ENCODE data around the gene FEZ2. TPM values are rescaled to one million over a fixed set of nuclear protein-coding genes. Genes with fewer than 3 reads are reported as not detected.

FEZ2 gene
- polyA plus RNA-seq, 1 donor (not counting 4 experiments of a cell fraction or from before 2014, with no cell fraction given) = 56.2 TPM

DNA sequence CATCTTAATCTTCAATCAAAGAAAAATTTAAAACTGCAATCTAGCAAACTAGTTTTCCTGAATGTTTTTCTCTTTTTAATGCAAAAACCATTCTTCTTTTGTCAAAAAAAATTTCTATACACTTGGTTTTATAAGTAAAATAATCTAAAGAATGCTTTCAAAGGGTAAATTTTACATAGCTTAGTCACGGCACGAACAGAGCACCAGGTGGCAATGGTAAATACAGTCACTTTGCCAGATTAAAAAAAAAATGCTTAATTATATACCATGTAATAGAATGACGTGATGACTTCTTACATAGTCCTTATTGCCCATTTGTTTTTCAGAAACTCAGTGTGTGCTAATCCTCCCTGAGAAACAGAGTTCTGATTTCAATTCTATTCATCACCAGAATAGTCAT, 10.4 kb downstream of the FEZ2 start:
- peaks cover 4% of the 10 kb centered on the region for H4K20me1 ChIP-seq (ENCODE audit: control insufficient read depth, extremely low read depth, insufficient read depth, low read length)
- dilution Hi-C loops (cut with MboI; ENCODE audit: extremely low pct_ligation_motif_present, low sequenced_read_pairs) = no loop called here
- H3K27ac ChIP-seq (ENCODE audit: control insufficient read depth, insufficient read depth, low read length) = no peak overlapping the region
- no peaks in the 10 kb centered on the region for H3K27me3 ChIP-seq (ENCODE audit: control insufficient read depth, extremely low read depth, insufficient read depth, low read length)
- no peak for FAIRE-seq
- no peak overlapping the region for H2AFZ ChIP-seq (ENCODE audit: control insufficient read depth, low read length)
- H3K36me3 ChIP-seq (ENCODE audit: control insufficient read depth in 2 of 2, extremely low read depth in 1 of 2, insufficient read depth in 2 of 2, low read length in 2 of 2) = peaks cover 9 to 25% of the 10 kb centered on the region in 2 experiments
- no peak overlapping the region for H3K4me2 ChIP-seq (ENCODE audit: control insufficient read depth, extremely low read depth, insufficient read depth, low read depth, low read length)
- H3K9me1 ChIP-seq (ENCODE audit: control insufficient read depth, extremely low read depth, insufficient read depth, low read length) = no peaks in the 10 kb centered on the region
- peaks cover 38% of the 10 kb centered on the region for H3K79me2 ChIP-seq (ENCODE audit: control insufficient read depth, insufficient read depth, low read length)
- TF ChIP-seq CTCF (optimal IDR thresholded peaks at IDR 0.05 in 1 of 3, IDR thresholded peaks at IDR 0.05 in 1 of 3, conservative IDR thresholded peaks at IDR 0.05 in 1 of 3; ENCODE audit: extremely low read depth in 1 of 3, insufficient read depth in 2 of 3, low read length in 3 of 3) (no peak), EZH2 (IDR thresholded peaks at IDR 0.05; ENCODE audit: low read length) (no peak)
- DNase-seq (ENCODE audit: low read depth, low spot score) = no peak
- no peak overlapping the region for H3K4me3 ChIP-seq (ENCODE audit: control insufficient read depth in 2 of 3, extremely low read depth in 1 of 3, insufficient read depth in 2 of 3, low read depth in 1 of 3, low read length in 3 of 3)
- no peaks in the 10 kb centered on the region for H3K9me3 ChIP-seq (ENCODE audit: control insufficient read depth, low read depth, low read length)
- H3K9ac ChIP-seq (ENCODE audit: control insufficient read depth, extremely low read depth, insufficient read depth, low read length) = no peak overlapping the region
- H3K4me1 ChIP-seq (ENCODE audit: control insufficient read depth, extremely low read depth, insufficient read depth, low read length) = no peaks in the 10 kb centered on the region

DNA sequence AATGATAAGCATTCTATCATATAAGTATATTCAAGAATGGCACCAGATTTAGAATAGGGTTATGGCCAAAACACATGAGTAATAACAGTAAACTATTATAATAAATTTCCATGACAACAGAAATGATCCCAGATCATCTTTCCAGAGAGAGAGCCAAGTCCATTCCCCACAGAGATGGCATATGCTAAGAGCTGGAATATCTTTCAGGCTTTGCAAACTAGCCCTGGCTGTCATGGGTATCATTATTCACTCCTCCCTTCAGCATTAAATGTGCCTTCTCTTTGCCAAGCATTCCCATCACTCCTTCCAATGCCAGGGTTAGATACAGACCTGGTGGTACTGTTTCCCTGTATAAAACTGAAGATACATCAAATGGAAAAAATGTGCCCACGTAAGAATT, 10.9 kb downstream of the FEZ2 start:
- peaks cover 33% of the 10 kb centered on the region for H3K79me2 ChIP-seq (ENCODE audit: control insufficient read depth, insufficient read depth, low read length)
- H3K4me2 ChIP-seq (ENCODE audit: control insufficient read depth, extremely low read depth, insufficient read depth, low read depth, low read length) = no peak overlapping the region
- H3K9me1 ChIP-seq (ENCODE audit: control insufficient read depth, extremely low read depth, insufficient read depth, low read length) = no peaks in the 10 kb centered on the region
- dilution Hi-C loops (cut with MboI; ENCODE audit: extremely low pct_ligation_motif_present, low sequenced_read_pairs) = no loop called here
- peaks cover 9 to 25% of the 10 kb centered on the region in 2 experiments for H3K36me3 ChIP-seq (ENCODE audit: control insufficient read depth in 2 of 2, extremely low read depth in 1 of 2, insufficient read depth in 2 of 2, low read length in 2 of 2)
- H3K27ac ChIP-seq (ENCODE audit: control insufficient read depth, insufficient read depth, low read length) = no peak overlapping the region
- TF ChIP-seq EZH2 (IDR thresholded peaks at IDR 0.05; ENCODE audit: low read length) = no peak
- no peak for TF ChIP-seq CTCF (optimal IDR thresholded peaks at IDR 0.05 in 1 of 3, IDR thresholded peaks at IDR 0.05 in 1 of 3, conservative IDR thresholded peaks at IDR 0.05 in 1 of 3; ENCODE audit: extremely low read depth in 1 of 3, insufficient read depth in 2 of 3, low read length in 3 of 3)
- no peaks in the 10 kb centered on the region for H3K9me3 ChIP-seq (ENCODE audit: control insufficient read depth, low read depth, low read length)
- DNase-seq (ENCODE audit: low read depth, low spot score) = no peak
- H2AFZ ChIP-seq (ENCODE audit: control insufficient read depth, low read length) = no peak overlapping the region
- H3K9ac ChIP-seq (ENCODE audit: control insufficient read depth, extremely low read depth, insufficient read depth, low read length) = no peak overlapping the region
- H3K4me1 ChIP-seq (ENCODE audit: control insufficient read depth, extremely low read depth, insufficient read depth, low read length) = no peaks in the 10 kb centered on the region
- peaks cover 4% of the 10 kb centered on the region for H4K20me1 ChIP-seq (ENCODE audit: control insufficient read depth, extremely low read depth, insufficient read depth, low read length)
- no peaks in the 10 kb centered on the region for H3K27me3 ChIP-seq (ENCODE audit: control insufficient read depth, extremely low read depth, insufficient read depth, low read length)
- no peak overlapping the region for H3K4me3 ChIP-seq (ENCODE audit: control insufficient read depth in 2 of 3, extremely low read depth in 1 of 3, insufficient read depth in 2 of 3, low read depth in 1 of 3, low read length in 3 of 3)
- no peak for FAIRE-seq
